GM10847 (cell line): ENCODE measurements around the gene CLDN12.

Experiments used
- POLR2A ChIP-seq: IDR thresholded peaks from 2 replicates; pipeline ENCODE4 v1.6.1; 2011; ENCODE audit not compliant: insufficient read length; ENCODE audit errors: extremely low read depth

CLDN12 gene

GRCh38 chr7:90412458-90413184 is 9.4 kb downstream of the CLDN12 start:
- no peak for TF ChIP-seq POLR2A

DNA sequence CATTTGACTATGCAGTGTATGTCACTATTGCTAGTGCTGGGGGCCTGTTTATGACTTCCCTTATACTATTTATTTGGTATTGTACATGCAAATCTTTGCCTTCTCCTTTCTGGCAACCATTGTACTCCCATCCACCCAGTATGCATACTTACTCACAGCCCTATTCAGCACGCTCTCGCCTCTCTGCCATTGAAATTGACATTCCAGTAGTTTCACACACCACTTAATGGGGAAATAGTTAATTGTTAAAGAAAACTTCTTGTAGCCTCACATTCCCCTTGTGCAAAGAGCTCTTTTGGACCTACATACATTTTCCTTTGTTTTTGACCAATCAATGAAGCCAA is 9.9 kb downstream of the CLDN12 start:
- no peak for TF ChIP-seq POLR2A

DNA sequence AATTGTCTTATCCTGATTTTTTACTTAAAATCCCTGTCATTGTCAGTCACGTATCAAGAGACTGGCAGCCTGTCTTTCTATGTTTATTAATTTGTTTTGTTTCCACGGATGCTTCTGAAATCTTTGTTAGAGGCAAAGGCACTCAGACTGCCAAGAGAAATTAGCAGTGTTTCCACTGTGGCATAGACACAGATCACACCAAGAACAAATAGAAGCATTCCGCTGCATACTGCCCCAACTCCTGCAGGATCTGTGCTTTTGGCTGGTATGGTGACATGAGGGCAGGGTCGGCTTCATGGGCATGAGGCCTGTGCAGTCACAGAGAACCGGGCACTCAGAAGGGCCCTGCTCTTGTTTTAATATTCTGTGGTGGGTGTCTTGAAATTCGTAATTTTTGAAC is 18.4 kb downstream of the CLDN12 start:
- TF ChIP-seq POLR2A: no peak

DNA sequence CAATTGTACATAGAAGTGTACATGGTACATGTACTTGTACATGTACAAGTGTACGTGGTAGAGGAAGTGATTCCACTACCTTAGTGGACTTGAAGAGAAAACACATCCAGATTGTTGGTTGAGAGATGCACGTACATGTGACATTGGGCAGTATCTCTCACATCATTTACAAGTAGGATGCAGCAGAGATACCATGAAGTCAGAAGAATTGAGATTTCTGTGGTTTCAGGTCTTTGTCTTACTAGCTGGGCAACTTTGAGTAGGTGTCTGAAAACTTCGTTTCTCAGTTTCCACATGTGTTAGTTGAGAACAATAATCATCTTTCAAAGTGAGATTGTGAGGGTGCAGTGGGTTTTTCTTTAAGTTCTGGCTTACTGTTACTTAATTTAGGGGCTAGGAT is 21.5 kb downstream of the CLDN12 start:
- TF ChIP-seq POLR2A: no peak

DNA sequence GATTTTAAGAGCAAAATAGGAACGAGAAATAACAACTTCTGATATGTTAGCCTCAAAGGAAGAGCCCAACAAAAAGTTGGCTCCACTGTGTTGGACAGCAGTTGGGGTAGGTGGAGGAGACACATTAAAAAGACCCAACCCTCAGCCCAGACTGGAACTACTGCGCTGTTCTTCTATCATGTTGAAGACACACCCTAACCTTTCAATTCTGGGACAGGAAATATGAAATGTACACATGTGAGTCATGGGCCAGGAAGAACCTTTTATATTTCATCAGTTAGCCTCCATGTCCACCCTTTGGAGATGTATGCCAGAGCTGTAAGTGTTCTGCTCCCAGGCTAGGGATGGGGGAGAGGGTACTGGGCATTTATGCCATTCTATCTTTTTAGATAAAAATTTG is 22.1 kb downstream of the CLDN12 start:
- no peak for TF ChIP-seq POLR2A

GRCh38 chr7:90430614-90431460 is 27.6 kb downstream of the CLDN12 start:
- TF ChIP-seq POLR2A: no peak

DNA sequence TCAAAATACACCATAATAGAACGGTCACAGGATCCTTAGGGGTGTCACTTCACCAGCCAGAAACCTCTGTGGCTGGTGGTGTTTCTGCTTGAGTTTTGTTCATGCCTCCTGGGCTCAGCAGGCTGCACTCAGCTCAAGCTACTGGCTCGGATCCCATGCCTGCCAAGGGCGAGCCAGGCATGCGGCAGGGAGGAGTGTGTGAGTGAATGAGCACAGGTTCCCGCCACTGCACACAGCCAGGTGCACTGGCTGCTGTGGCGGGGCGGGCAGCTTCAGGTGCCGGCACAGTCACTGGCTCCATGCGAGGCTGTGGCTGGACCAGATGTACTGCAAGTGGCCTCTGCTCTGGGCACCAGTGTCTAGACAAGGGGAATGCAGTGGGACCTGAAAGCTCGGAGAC is 29.5 kb downstream of the CLDN12 start:
- no peak for TF ChIP-seq POLR2A

DNA sequence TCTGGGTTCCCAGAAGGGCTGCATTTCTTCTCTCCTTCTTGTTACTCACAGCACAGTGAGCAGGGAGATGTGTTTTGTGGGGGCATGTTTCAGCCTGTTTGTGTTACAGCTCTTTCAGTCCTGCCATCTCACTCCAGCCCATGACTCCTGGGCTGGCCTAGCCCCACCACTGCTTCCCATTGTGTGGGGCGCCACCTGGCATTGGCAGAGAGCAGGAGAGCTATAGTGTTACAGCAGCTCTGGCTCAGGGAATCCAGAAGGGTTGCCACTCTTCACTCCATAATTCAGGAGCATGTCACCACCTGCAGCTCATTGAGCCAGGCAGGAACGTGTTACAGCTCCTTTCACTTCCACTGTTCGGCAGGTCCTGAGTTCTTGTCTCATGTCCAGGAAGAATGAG is 30.0 kb downstream of the CLDN12 start:
- TF ChIP-seq POLR2A: no peak

DNA sequence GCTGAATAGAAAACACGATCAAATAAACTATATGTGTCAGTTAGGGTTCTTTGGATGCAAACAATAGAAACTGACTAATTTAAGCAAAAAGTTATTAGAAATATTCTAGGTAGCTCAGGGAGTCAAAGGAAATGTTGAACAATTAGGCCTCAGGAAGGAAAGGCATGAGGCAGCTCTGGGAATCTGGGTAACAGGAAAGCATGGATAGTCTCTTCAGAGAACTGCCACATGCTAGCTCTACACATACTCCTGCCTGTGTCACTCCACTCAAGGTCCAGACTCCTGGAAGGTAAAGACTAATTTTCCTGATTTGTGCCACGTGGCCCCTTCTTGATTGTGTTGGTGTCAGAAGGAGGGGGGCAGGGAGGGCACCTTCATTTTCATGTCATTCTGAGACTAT is 42.4 kb downstream of the CLDN12 start:
- TF ChIP-seq POLR2A: no peak

- TF ChIP-seq POLR2A: no peak
These were observed 43.1 kb downstream of the CLDN12 start for GRCh38 chr7:90446137-90446899.

- no peak for TF ChIP-seq POLR2A
These were observed 50.1 kb downstream of the CLDN12 start for GRCh38 chr7:90453259-90453891.

DNA sequence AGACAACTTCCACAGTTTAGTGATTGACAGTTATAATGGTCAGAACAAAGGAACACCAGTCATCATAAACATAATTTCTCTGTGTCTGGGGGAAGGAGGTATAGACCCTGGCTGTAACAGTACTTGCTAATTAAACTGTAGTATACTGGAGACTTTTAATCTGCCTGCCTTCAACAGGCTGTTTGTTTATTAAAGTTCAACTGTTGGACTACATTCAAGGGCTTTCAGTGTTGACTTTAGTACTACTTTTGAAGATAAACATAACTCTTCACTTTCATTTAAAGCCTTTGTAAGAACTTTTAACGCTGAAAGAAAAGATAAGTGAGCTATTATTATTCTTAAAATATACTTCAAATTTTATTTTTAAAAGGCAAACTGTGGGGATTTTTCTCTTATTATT is 50.7 kb downstream of the CLDN12 start:
- TF ChIP-seq POLR2A: no peak

- no peak for TF ChIP-seq POLR2A
These were observed 52.1 kb downstream of the CLDN12 start for GRCh38 chr7:90455163-90456030.

GRCh38 chr7:90458104-90458503 is 54.8 kb downstream of the CLDN12 start:
- no peak for TF ChIP-seq POLR2A
